Gastroesophageal sphincter (tissue), 4 donors: ENCODE measurements around the gene CCDC61. TPM values are rescaled to one million over a fixed set of nuclear protein-coding genes. Genes with fewer than 3 reads are reported as not detected.

ENCODE experiments used
- ATAC-seq: fragments of 150-250 bp; one replicate; pipeline ENCODE4 v1.9.1; 2016; ENCODE audit warnings: mild to moderate bottlenecking, moderate library complexity
- H3K27ac ChIP-seq, 4 donors: fragments of 200-600 bp; sonication (generic) in 3 of 4; 1 replicate in 3 of 4; 2 replicates in 1 of 4; pipeline ENCODE4 v1.5.1; 2016 to 2019
- H3K27me3 ChIP-seq: fragments of 200-600 bp; sonication (generic); one replicate; pipeline ENCODE4 v1.5.1; 2019
- H3K36me3 ChIP-seq, 2 donors: fragments of 200-600 bp; sonication (generic); one replicate each; pipeline ENCODE4 v1.5.1; 2019; ENCODE audit warnings: control low read depth in 1 of 2
- H3K4me1 ChIP-seq, 3 donors: fragments of 200-600 bp; sonication (generic); 1 replicate in 2 of 3; 2 replicates in 1 of 3; pipeline ENCODE4 v1.5.1; 2016 to 2019; ENCODE audit warnings: control low read depth in 2 of 3
- H3K4me3 ChIP-seq, 2 donors: fragments of 200-600 bp; sonication (generic); one replicate each; pipeline ENCODE4 v1.5.1; 2019; ENCODE audit warnings: mild to moderate bottlenecking in 1 of 2, moderate library complexity in 1 of 2
- H3K9me3 ChIP-seq, 3 donors: fragments of 200-600 bp; sonication (generic); one replicate each; pipeline ENCODE4 v1.5.1; 2017 to 2019; ENCODE audit warnings: control low read depth in 2 of 3
- CTCF ChIP-seq, 4 experiments: fragments of 200-600 bp in 2 of 4; fragments of 450-650 bp in 2 of 4; sonication (generic) in 1 of 4; IDR thresholded peaks; one replicate each; pipeline ENCODE4 v1.5.1; 2017 to 2019; ENCODE audit warnings: antibody characterized with exemption in 4 of 4, mild to moderate bottlenecking in 2 of 4, moderate library complexity in 2 of 4
- EP300 ChIP-seq: sonication (generic); formaldehyde crosslinking; IDR thresholded peaks from one replicate; pipeline ENCODE4 v1.6.1; 2017; ENCODE audit warnings: antibody characterized with exemption, mild to moderate bottlenecking
- POLR2A ChIP-seq, 2 donors: fragments of 450-650 bp; IDR thresholded peaks; one replicate each; pipeline ENCODE4 v1.6.1; 2017; ENCODE audit warnings: antibody characterized with exemption in 2 of 2, mild to moderate bottlenecking in 2 of 2, moderate library complexity in 1 of 2
- POLR2AphosphoS5 ChIP-seq: sonication (generic); formaldehyde crosslinking; IDR thresholded peaks from one replicate; pipeline ENCODE4 v1.6.1; 2017; ENCODE audit warnings: antibody characterized with exemption
- WGBS, 2 donors: methylation state at CpG; one replicate each; pipeline ENCODE4 v1.1.5; 2018; ENCODE audit warnings: low coverage in 1 of 2; 5-methylcytosine and 5-hydroxymethylcytosine counted together
- total RNA-seq, 4 donors: library from RNA; depleted of rRNA; stranded (reverse); fragments of >200 nt; gene quantifications; one replicate each; pipeline ENCODE4 v1.1.0, GENCODE V29; 2016

The CCDC61 gene
- total RNA-seq, 4 donors from 2014 or later: 4.2 to 9.4 (median 6.4) TPM

GRCh38 chr19:45995715-45996385 lies 583 bp downstream of the CCDC61 start:
- Histone ChIP-seq H3K36me3 (peaks cover 0 to 7% of the 10 kb centered on the region in 2 donors), H3K9me3 (no peaks in the 10 kb centered on the region), H3K27ac (peak overlapping the region; percentile 62 to 86 (median 84)), H3K4me3 (peak overlapping the region; percentile 70 to 92), H3K27me3 (peaks cover 25% of the 10 kb centered on the region), H3K4me1 (peaks cover 0 to 34% (median 16%) of the 10 kb centered on the region in 3 donors)
- ATAC-seq: no peak
- TF ChIP-seq POLR2A (IDR thresholded peaks at IDR 0.05): no peak
- TF ChIP-seq EP300: no peak
- no peak for TF ChIP-seq CTCF (IDR thresholded peaks at IDR 0.05)
- no peak for TF ChIP-seq POLR2AphosphoS5
- 10 to 11% methylated on average over 13 of the region's 13 CpGs for WGBS, 2 donors

GRCh38 chr19:45996933-45997332 lies 1.7 kb downstream of the CCDC61 start:
- peaks cover 0 to 37% (median 16%) of the 10 kb centered on the region in 3 donors for H3K4me1 ChIP-seq
- peaks cover 22% of the 10 kb centered on the region for H3K27me3 ChIP-seq
- H3K36me3 ChIP-seq: peaks cover 0 to 7% of the 10 kb centered on the region in 2 donors
- no peak overlapping the region for H3K27ac ChIP-seq
- no peaks in the 10 kb centered on the region for H3K9me3 ChIP-seq
- ATAC-seq: no peak
- no peak for TF ChIP-seq POLR2A (IDR thresholded peaks at IDR 0.05)
- no peak for TF ChIP-seq POLR2AphosphoS5
- no peak for TF ChIP-seq EP300
- no peak for TF ChIP-seq CTCF (IDR thresholded peaks at IDR 0.05)
- WGBS, 2 donors: 93 to 97% methylated on average over 8 of the region's 8 CpGs
- no peak overlapping the region for H3K4me3 ChIP-seq

DNA sequence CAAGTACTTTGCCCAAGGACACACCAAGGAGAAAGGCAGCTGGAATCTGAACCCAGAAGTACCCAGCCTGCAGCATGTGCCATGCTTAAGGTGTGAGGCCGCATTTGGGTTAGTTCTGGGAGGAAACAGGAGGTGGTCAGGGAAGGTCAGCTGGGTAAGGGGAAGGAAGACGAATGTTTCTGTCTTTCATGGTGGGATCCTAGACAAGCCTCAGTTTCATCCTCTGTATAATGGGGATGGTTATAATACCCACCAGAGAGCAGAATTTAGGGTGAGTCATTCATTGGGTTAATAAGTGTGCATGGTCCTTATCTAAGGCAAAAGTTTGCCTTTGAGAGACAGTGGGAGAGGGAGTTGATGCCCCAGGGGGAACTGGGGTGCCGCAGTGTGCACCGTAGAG lies 3.6 kb downstream of the CCDC61 start:
- Histone ChIP-seq H3K9me3 (no peaks in the 10 kb centered on the region), H3K27ac (no peak overlapping the region), H3K27me3 (peaks cover 22% of the 10 kb centered on the region), H3K4me3 (no peak overlapping the region), H3K36me3 (peaks cover 0 to 17% of the 10 kb centered on the region in 2 donors), H3K4me1 (peaks cover 0 to 37% (median 16%) of the 10 kb centered on the region in 3 donors)
- 77 to 100% methylated on average over 2 to 3 of the region's 4 CpGs for WGBS, 2 donors
- ATAC-seq: no peak
- no peak for TF ChIP-seq POLR2A (IDR thresholded peaks at IDR 0.05)
- TF ChIP-seq EP300: no peak
- TF ChIP-seq CTCF (IDR thresholded peaks at IDR 0.05): no peak
- no peak for TF ChIP-seq POLR2AphosphoS5

- Histone ChIP-seq H3K27ac (no peak overlapping the region), H3K9me3 (no peaks in the 10 kb centered on the region), H3K27me3 (peaks cover 22% of the 10 kb centered on the region), H3K36me3 (peaks cover 0 to 24% of the 10 kb centered on the region in 2 donors), H3K4me1 (peaks cover 0 to 32% (median 16%) of the 10 kb centered on the region in 3 donors), H3K4me3 (no peak overlapping the region)
- WGBS, 2 donors: 14 to 21% methylated on average over 12 to 13 of the region's 14 CpGs
- TF ChIP-seq EP300 (no peak), CTCF (IDR thresholded peaks at IDR 0.05) (no peak), POLR2A (IDR thresholded peaks at IDR 0.05) (no peak), POLR2AphosphoS5 (no peak)
- ATAC-seq: no peak
These were observed 4.4 kb downstream of the CCDC61 start for GRCh38 chr19:45999653-46000121.
